K562 (cell line): ENCODE data around the gene CBFA2T3. TPM values are rescaled to one million over a fixed set of nuclear protein-coding genes. Genes with fewer than 3 reads are reported as not detected.

Experiments used
- ATAC-seq: fragments of 200-7000 bp; cut with Tn5 transposase; 3 replicates; pipeline ENCODE4 v1.9.1; 2020; ENCODE audit warnings: moderate library complexity
- BruUV-seq: library from RNA; stranded (reverse); fragments of 400-500 nt; replicated peaks from 2 replicates; lab custom pipeline; 2021; lab: Mats Ljungman, UMichigan
- CTCF ChIA-PET: fragments of 300-600 bp; formaldehyde crosslinking; extraction: SDS; loops from one replicate; lab custom pipeline; 2021; ENCODE audit warnings: low intra/inter-chr PET ratio; lab: Yijun Ruan, JAX
- POLR2A ChIA-PET: fragments of 300-600, 350-650 bp; sonication (Branson Sonifier 250); formaldehyde crosslinking; extraction: SDS; loops from one replicate; lab custom pipeline; 2021; ENCODE audit warnings: antibody characterized with exemption, inconsistent platforms; lab: Yijun Ruan, JAX
- DNase-seq, 4 experiments: peaks; one replicate each; pipeline versions ENCODE4 v3.0.0 to v3.0.0-alpha.2; 2011 to 2018; ENCODE audit warnings: low spot score in 3 of 4, mixed read lengths in 3 of 4; ENCODE audit errors: extremely low read depth in 1 of 4
- FAIRE-seq: peaks from 2 replicates; lab custom pipeline; 2011; peaks lifted over from hg19 to GRCh38; lab: Jason Lieb, UNC
- H2AFZ ChIP-seq: 2 replicates; pipeline ENCODE4 v1.6.0; 2011; ENCODE audit warnings: low read depth, low read length, control low read depth, inconsistent platforms
- H3K27ac ChIP-seq: fragments of 200-600 bp; 3 replicates; pipeline ENCODE4 v1.8.0; 2011; ENCODE audit warnings: low read depth, mild to moderate bottlenecking, control low read depth, inconsistent platforms, low read length, moderate library complexity, mixed read lengths; ENCODE audit errors: extremely low read depth
- H3K27me3 ChIP-seq, 2 experiments: fragments of 300-600 bp in 1 of 2; 2 replicates in 1 of 2; 3 replicates in 1 of 2; pipeline versions ENCODE4 v1.6.0 to v1.8.0; 2011; ENCODE audit warnings: inconsistent platforms in 2 of 2, low read length in 2 of 2, mild to moderate bottlenecking in 1 of 2, mixed read lengths in 1 of 2, moderate library complexity in 1 of 2; ENCODE audit not compliant: control insufficient read depth in 2 of 2, insufficient read depth in 2 of 2
- H3K36me3 ChIP-seq: fragments of 300-600 bp; 3 replicates; pipeline ENCODE4 v1.8.0; 2011; ENCODE audit warnings: mild to moderate bottlenecking, low read length, inconsistent platforms; ENCODE audit not compliant: control insufficient read depth, insufficient read depth
- H3K4me1 ChIP-seq, 2 experiments: fragments of 200-600 bp in 1 of 2; replicated peaks in 1 of 2; 2 replicates in 1 of 2; 3 replicates in 1 of 2; pipeline versions ENCODE4 v1.5.1 to v1.8.0; 2011; ENCODE audit warnings: inconsistent platforms in 2 of 2, low read length in 2 of 2, mild to moderate bottlenecking in 1 of 2, mixed read lengths in 1 of 2, moderate library complexity in 1 of 2; ENCODE audit not compliant: control insufficient read depth in 2 of 2, insufficient read depth in 2 of 2
- H3K4me2 ChIP-seq: 2 replicates; pipeline ENCODE4 v1.6.1; 2011; ENCODE audit warnings: low read length, control low read depth, inconsistent platforms, mixed read lengths; ENCODE audit not compliant: insufficient read depth
- H3K4me3 ChIP-seq: fragments of 200-600 bp; sonication (generic), shearing (Covaris generic); 2 replicates; pipeline ENCODE4 v1.5.1; 2016; ENCODE audit warnings: control low read depth, inconsistent platforms
- H3K79me2 ChIP-seq: fragments of 200-600 bp; 3 replicates; pipeline ENCODE4 v1.8.0; 2011; ENCODE audit warnings: low read length, inconsistent platforms; ENCODE audit not compliant: control insufficient read depth, insufficient read depth
- H3K9ac ChIP-seq, 2 experiments: 2 replicates each; pipeline versions ENCODE4 v1.6.0 to v1.6.1; 2011; ENCODE audit warnings: low read depth in 2 of 2, low read length in 2 of 2, control low read depth in 1 of 2, inconsistent platforms in 1 of 2, mild to moderate bottlenecking in 1 of 2, mixed read lengths in 1 of 2; ENCODE audit not compliant: insufficient read depth in 1 of 2
- H3K9me1 ChIP-seq: one replicate; pipeline ENCODE4 v1.6.0; 2011; ENCODE audit warnings: inconsistent platforms, mild to moderate bottlenecking, low read length, moderate library complexity; ENCODE audit not compliant: control insufficient read depth, insufficient read depth
- H3K9me3 ChIP-seq: replicated peaks from 2 replicates; pipeline ENCODE4 v1.5.1; 2011; ENCODE audit warnings: low read depth, low read length, inconsistent platforms; ENCODE audit not compliant: control insufficient read depth, insufficient read depth
- H4K20me1 ChIP-seq: replicated peaks from 2 replicates; pipeline ENCODE4 v1.6.1; 2011; ENCODE audit warnings: low read length, inconsistent platforms, mixed read lengths; ENCODE audit not compliant: control insufficient read depth, insufficient read depth
- ESRRB ChIP-seq: fragments of 250-450 bp; sonication (Bioruptor Pico); IDR thresholded peaks from 2 replicates; pipeline ENCODE4 v1.5.0; 2020; ENCODE audit warnings: mild to moderate bottlenecking, moderate library complexity, borderline replicate concordance
- FIP1L1 ChIP-seq: fragments of 200-400 bp; formaldehyde crosslinking; IDR thresholded peaks from 2 replicates; pipeline ENCODE4 v1.6.1; 2018; ENCODE audit warnings: mild to moderate bottlenecking, low read depth, low read length; ENCODE audit not compliant: poor library complexity, severe bottlenecking
- HDAC3 ChIP-seq: fragments of 450-650 bp; IDR thresholded peaks from 2 replicates; pipeline ENCODE4 v1.6.1; 2018; ENCODE audit warnings: borderline replicate concordance, mild to moderate bottlenecking, moderate library complexity; ENCODE audit not compliant: partially characterized antibody
- MYC ChIP-seq, 2 experiments: fragments of 250-450 bp in 1 of 2; sonication (Bioruptor Pico) in 1 of 2; IDR thresholded peaks; 2 replicates each; pipeline versions ENCODE4 v1.5.1 to v1.6.1; 2012 to 2021; ENCODE audit warnings: low read depth in 2 of 2, borderline replicate concordance in 1 of 2, improper control_type of control experiment in 1 of 2, low read length in 1 of 2, mild to moderate bottlenecking in 1 of 2, moderate library complexity in 1 of 2
- NKRF ChIP-seq: fragments of 450-650 bp; IDR thresholded peaks from 2 replicates; pipeline ENCODE4 v1.6.1; 2016; ENCODE audit warnings: borderline replicate concordance
- POLR2AphosphoS2 ChIP-seq: IDR thresholded peaks from 2 replicates; pipeline ENCODE4 v1.6.1; 2012; ENCODE audit warnings: low read length, improper control_type of control experiment
- SAFB ChIP-seq: fragments of 200-400 bp; formaldehyde crosslinking; IDR thresholded peaks from 2 replicates; pipeline ENCODE4 v1.6.1; 2017; ENCODE audit warnings: low read depth, low read length, borderline replicate concordance
- TAF1 ChIP-seq: IDR thresholded peaks from 2 replicates; pipeline ENCODE4 v1.6.1; 2011; ENCODE audit warnings: mild to moderate bottlenecking, low read length, moderate library complexity; ENCODE audit not compliant: insufficient read depth, control insufficient read depth, severe bottlenecking; ENCODE audit errors: extremely low read depth
- TRIM25 ChIP-seq: fragments of 450-650 bp; IDR thresholded peaks from 2 replicates; pipeline ENCODE4 v1.7.0; 2016; ENCODE audit warnings: borderline replicate concordance
- USF1 ChIP-seq: sonication (generic); formaldehyde crosslinking; IDR thresholded peaks from 2 replicates; pipeline ENCODE4 v1.9.0; 2022; ENCODE audit warnings: mild to moderate bottlenecking, missing genetic modification reagents
- XRCC3 ChIP-seq: fragments of 450-650 bp; IDR thresholded peaks from 2 replicates; pipeline ENCODE4 v1.6.1; 2017; ENCODE audit warnings: mild to moderate bottlenecking, moderate library complexity
- ZFPM2 ChIP-seq: fragments of 250-450 bp; sonication (Bioruptor Pico); IDR thresholded peaks from 2 replicates; pipeline ENCODE4 v1.5.1; 2022; ENCODE audit warnings: mild to moderate bottlenecking
- ZNF121 ChIP-seq: sonication (generic); formaldehyde crosslinking; conservative IDR thresholded peaks from 2 replicates; pipeline ENCODE4 v1.8.0; 2022; ENCODE audit warnings: missing genetic modification reagents
- ZNF23 ChIP-seq: fragments of 250-450 bp; sonication (Bioruptor Pico); IDR thresholded peaks from 2 replicates; pipeline ENCODE4 v1.4.0; 2020; ENCODE audit warnings: mild to moderate bottlenecking
- ZNF740 ChIP-seq, 3 experiments: fragments of 200-800 bp in 1 of 3; sonication (Bioruptor generic) in 1 of 3; sonication (generic) in 1 of 3; formaldehyde crosslinking in 1 of 3; IDR thresholded peaks; 2 replicates each; pipeline versions ENCODE4 v1.6.1 to v1.8.0; 2016 to 2022; ENCODE audit warnings: mild to moderate bottlenecking in 2 of 3, missing compliant biosample characterization in 2 of 3, missing genetic modification characterization in 2 of 3, missing genetic modification reagents in 1 of 3
- WGBS: fragments of 100-300 bp; shearing (Covaris generic); methylation state at CpG from one replicate; pipeline ENCODE4 v1.1.6; 2016; ENCODE audit warnings: low coverage, mixed read lengths; ENCODE audit not compliant: insufficient coverage; ENCODE audit errors: missing lambda C conversion rate; 5-methylcytosine and 5-hydroxymethylcytosine counted together
- in situ Hi-C: fragments of 300-500 bp; cut with MboI; formaldehyde crosslinking; loops from 4 replicates; pipeline ENCODE4 v1.15.0; 2018; ENCODE audit warnings: inconsistent platforms, mixed read lengths
- intact Hi-C: fragments of 100-400 bp; cut with micrococcal nuclease; formaldehyde crosslinking; loops from 2 replicates; pipeline ENCODE4 v1.14.2; 2022
- polyA plus RNA-seq, 8 experiments: library from polyadenylated mRNA; depleted of rRNA in 4 of 8; stranded (reverse) in 5 of 8; unstranded in 3 of 8; fragments of >200 nt; fragmentation: Nextera tagmentation in 2 of 8; fragmentation: Illumina TruSeq in 1 of 8; extraction: Ambion mirVana in 2 of 8; extraction: Trizol in 1 of 8; gene quantifications; 2 replicates each; pipeline versions ENCODE4 v1.2.1 to v1.2.3, GENCODE V29; 2011 to 2014; ENCODE audit warnings: inconsistent platforms in 1 of 8, missing spikeins in 1 of 8
- total RNA-seq, 7 experiments: library from RNA; depleted of rRNA in 6 of 7; stranded (reverse); fragments of >200 nt in 6 of 7; fragmentation: Illumina TruSeq in 2 of 7; extraction: Trizol in 2 of 7; gene quantifications; 2 replicates each; pipeline versions ENCODE4 v1.2.1 to v1.2.3, GENCODE V29; 2011 to 2021; ENCODE audit warnings: low replicate concordance in 1 of 7

CBFA2T3 gene
- total and polyA plus RNA-seq, 9 of the 15 experiments (the other 6 are each of a cell fraction or from before 2014, with no cell fraction given) = 2.3 to 145 (median 6.7) TPM

GRCh38 chr16:88839026-88839529, 137.9 kb downstream of the CBFA2T3 start:
- Histone ChIP-seq H3K27me3 (no peaks in the 10 kb centered on the region), H4K20me1 (no peaks in the 10 kb centered on the region), H3K36me3 (no peaks in the 10 kb centered on the region; the same call in 2 of the 3 replicates), H3K9me3 (no peaks in the 10 kb centered on the region), H3K79me2 (no peaks in the 10 kb centered on the region), H3K9ac (0 out of 4 replicates have a peak overlapping the region, but pooled peaks of 1 of the 2 experiments have one; percentile 4), H3K4me3 (no peak overlapping the region), H3K4me1 (peaks cover 0 to 48% of the 10 kb centered on the region in 2 experiments; a peak in 2 of 5 replicates), H3K9me1 (no peaks in the 10 kb centered on the region), H3K4me2 (no peak overlapping the region), H2AFZ (no peak overlapping the region), H3K27ac (no peak overlapping the region)
- DNase-seq (peak; percentile 55 to 80 (median 68)), ATAC-seq (peak; percentile 86), FAIRE-seq (peak; percentile 49)
- ChIA-PET POLR2A (interaction anchor here (0.5 kb wide), 1 partner anchor 9 kb away, joined by 3 read pairs; no protein-coding TSS in a partner anchor), CTCF (no interaction called here)
- intact Hi-C loops = no loop called here
- in situ Hi-C loops = no loop called here
- no TSS peak for BruUV-seq
- WGBS = 74% methylated on average over 12 of the region's 39 CpGs
- TF ChIP-seq FIP1L1 (peak; percentile 56), SAFB (peak; percentile 38; the same call in 1 of the 2 replicates), ESRRB (CRISPR knock-in tag) (no peak), NKRF (no peak), XRCC3 (no peak), ZFPM2 (CRISPR knock-in tag) (no peak), MYC (IDR thresholded peaks at IDR 0.05; ENCODE audit: low read depth, low read length) (peak; percentile 71; the same call in 1 of the 2 replicates), MYC (CRISPR knock-in tag; IDR thresholded peaks at IDR 0.05; ENCODE audit: borderline replicate concordance, low read depth) (no peak), HDAC3 (no peak), ZNF121 (no peak), TAF1 (no peak), ZNF740 (CRISPR knock-in tag; IDR thresholded peaks at IDR 0.05) (peak; percentile 63), ZNF740 (tag; IDR thresholded peaks at IDR 0.05) (no peak), ZNF23 (CRISPR knock-in tag) (no peak), POLR2AphosphoS2 (no peak), TRIM25 (no peak), USF1 (CRISPR knock-in tag) (peak; percentile 72)
